OCI-LY7 (cell line): Measurements from ENCODE around the gene DCX. TPM values are rescaled to one million over a fixed set of nuclear protein-coding genes. Genes with fewer than 3 reads are reported as not detected.

Experiments used
- BruUV-seq: library from RNA; stranded (reverse); fragments of 400-500 nt; replicated peaks from 2 replicates; lab custom pipeline; 2021; lab: Mats Ljungman, UMichigan
- CTCF ChIA-PET: fragments of 300-600 bp; sonication (Branson Sonifier 250); formaldehyde crosslinking; loops from one replicate; lab custom pipeline; 2022; ENCODE audit warnings: antibody characterized with exemption; ENCODE audit not compliant: unreplicated experiment; lab: Charles Lee
- POLR2A ChIA-PET: fragments of 300-600 bp; sonication (Branson Sonifier 250); formaldehyde crosslinking; loops from one replicate; lab custom pipeline; 2022; ENCODE audit warnings: antibody characterized with exemption; lab: Charles Lee
- DNase-seq: peaks from one replicate; pipeline ENCODE4 v3.0.0-alpha.2; 2015; ENCODE audit warnings: low spot score
- H2AFZ ChIP-seq: fragments of 200-600 bp; sonication (generic), shearing (Covaris generic); 2 replicates; pipeline ENCODE4 v1.6.1; 2014; ENCODE audit warnings: mild to moderate bottlenecking, antibody characterized with exemption, low read length, moderate library complexity
- H3K27ac ChIP-seq: fragments of 200-600 bp; sonication (generic); 2 replicates; pipeline ENCODE4 v1.5.1; 2014; ENCODE audit warnings: mixed run types, low read depth, mild to moderate bottlenecking, moderate library complexity, low read length, inconsistent platforms; ENCODE audit not compliant: poor library complexity, severe bottlenecking
- H3K36me3 ChIP-seq: fragments of 200-600 bp; sonication (generic); 2 replicates; pipeline ENCODE4 v1.6.1; 2014; ENCODE audit warnings: mild to moderate bottlenecking, antibody characterized with exemption, low read length, moderate library complexity, mixed read lengths; ENCODE audit not compliant: insufficient read depth
- H3K4me1 ChIP-seq: fragments of 200-600 bp; sonication (generic); 2 replicates; pipeline ENCODE4 v1.5.1; 2014; ENCODE audit warnings: mild to moderate bottlenecking, low read length; ENCODE audit not compliant: insufficient read depth, poor library complexity, severe bottlenecking
- H3K4me2 ChIP-seq: fragments of 200-600 bp; sonication (generic); 2 replicates; pipeline ENCODE4 v1.6.1; 2014; ENCODE audit warnings: mild to moderate bottlenecking, low read length
- H3K4me3 ChIP-seq: fragments of 200-600 bp; sonication (generic); 2 replicates; pipeline ENCODE4 v1.5.1; 2014; ENCODE audit warnings: mild to moderate bottlenecking, low read depth, low read length; ENCODE audit not compliant: poor library complexity, severe bottlenecking
- H3K79me2 ChIP-seq: fragments of 200-600 bp; sonication (generic); 2 replicates; pipeline ENCODE4 v1.6.1; 2016; ENCODE audit warnings: low read depth, mild to moderate bottlenecking, low read length, moderate library complexity, mixed read lengths; ENCODE audit not compliant: insufficient read depth
- H3K9me2 ChIP-seq: fragments of 200-600 bp; sonication (generic); 2 replicates; pipeline ENCODE4 v1.6.1; 2016; ENCODE audit warnings: mild to moderate bottlenecking, low read length, mixed read lengths; ENCODE audit not compliant: insufficient read depth
- H3K9me3 ChIP-seq: fragments of 200-600 bp; sonication (generic); 2 replicates; pipeline ENCODE4 v1.6.1; 2014; ENCODE audit warnings: mild to moderate bottlenecking, mixed run types, low read length, mixed read lengths
- H4K20me1 ChIP-seq: fragments of 200-600 bp; sonication (generic); 2 replicates; pipeline ENCODE4 v1.6.1; 2014; ENCODE audit warnings: mild to moderate bottlenecking, antibody characterized with exemption, low read length, moderate library complexity, mixed read lengths; ENCODE audit not compliant: insufficient read depth
- CTCF ChIP-seq: fragments of 200-600 bp; sonication (generic); conservative IDR thresholded peaks from 2 replicates; pipeline ENCODE4 v1.5.1; 2014; ENCODE audit warnings: mild to moderate bottlenecking, antibody characterized with exemption, low read length, moderate library complexity, mixed read lengths
- EZH2phosphoT487 ChIP-seq: fragments of 200-600 bp; sonication (generic); IDR thresholded peaks from 2 replicates; pipeline ENCODE4 v1.6.1; 2018; ENCODE audit warnings: low read depth, borderline replicate concordance, mild to moderate bottlenecking, mixed run types, antibody characterized with exemption, low read length, moderate library complexity, mixed read lengths
- intact Hi-C: fragments of 100-400 bp; cut with micrococcal nuclease; formaldehyde crosslinking; loops from one replicate; pipeline ENCODE4 v1.10.0; 2022; ENCODE audit not compliant: unreplicated experiment
- small RNA-seq: library from RNA; depleted of rRNA; stranded (forward); fragments of <200 nt; gene quantifications from one replicate; pipeline ENCODE3, GENCODE V24; 2014
- total RNA-seq, 2 experiments: library from RNA; depleted of rRNA in 1 of 2; stranded (reverse); fragments of >200 nt in 1 of 2; shearing (Covaris generic) in 1 of 2; gene quantifications; 2 replicates each; pipeline ENCODE4 v1.2.3, GENCODE V29; 2014 to 2022

The DCX gene
- total RNA-seq, 2 experiments from 2014 or later = not detected

- Histone ChIP-seq H3K27ac (no peak overlapping the region), H4K20me1 (no peaks in the 10 kb centered on the region), H3K9me3 (no peaks in the 10 kb centered on the region), H2AFZ (no peak overlapping the region), H3K4me1 (no peaks in the 10 kb centered on the region), H3K4me2 (no peak overlapping the region), H3K4me3 (no peak overlapping the region), H3K79me2 (no peaks in the 10 kb centered on the region), H3K9me2 (no peaks in the 10 kb centered on the region), H3K36me3 (no peaks in the 10 kb centered on the region)
- BruUV-seq = no TSS peak
- TF ChIP-seq EZH2phosphoT487 (no peak), CTCF (no peak)
- ChIA-PET CTCF (interaction anchor here (0.6 kb wide), 1 partner anchor 579 kb away, joined by 3 read pairs; no protein-coding TSS in a partner anchor), POLR2A (no interaction called here)
- no peak for DNase-seq
- intact Hi-C loops = no loop called here
Observed at GRCh38 chrX:111254896-111255693, 156.9 kb downstream of the DCX start.

- Histone ChIP-seq H3K9me2 (no peaks in the 10 kb centered on the region), H4K20me1 (no peaks in the 10 kb centered on the region), H2AFZ (no peak overlapping the region), H3K4me1 (no peaks in the 10 kb centered on the region), H3K4me2 (no peak overlapping the region), H3K4me3 (no peak overlapping the region), H3K27ac (no peak overlapping the region), H3K36me3 (no peaks in the 10 kb centered on the region), H3K9me3 (no peaks in the 10 kb centered on the region), H3K79me2 (no peaks in the 10 kb centered on the region)
- ChIA-PET POLR2A (no interaction called here), CTCF (no interaction called here)
- intact Hi-C loops = no loop called here
- no TSS peak for BruUV-seq
- DNase-seq = peak; percentile 1
- TF ChIP-seq EZH2phosphoT487 (no peak), CTCF (peak; percentile 58)
Observed at GRCh38 chrX:111244235-111244750, 167.7 kb downstream of the DCX start.

Small RNA genes lying within 50 kb of the gene (small RNA-seq; reads per million reads assigned to genes)
- not detected for gene RNU6-496P

Other genes starting within 250 kb of the DCX start
- not detected in 2 replicates for gene CAPN6, start 141.7 kb downstream of the DCX start, total RNA-seq (2014; rRNA removed; shearing (Covaris generic))
- gene CAPN6, start 141.7 kb downstream of the DCX start, total RNA-seq (2022) = not detected in 2 replicates
- gene SERTM2, start 99.5 kb upstream of the DCX start, total RNA-seq (2014; rRNA removed; shearing (Covaris generic)) = not detected in 2 replicates
- gene SERTM2, start 99.5 kb upstream of the DCX start, total RNA-seq (2022) = not detected in 2 replicates